Stimulated activated naive CD8-positive, alpha-beta T cell treated with anti-CD3 and anti-CD28 coated beads, Interleukin-15, amount 100 ng/mL, for 72 hours (primary cell): ENCODE data around the gene PCK2.

ENCODE experiments used
- ATAC-seq: fragments of 150-1000 bp; cut with Tn5 transposase; 2 replicates; pipeline ENCODE4 v1.10.0; 2021; ENCODE audit warnings: mild to moderate bottlenecking, moderate library complexity
- DNase-seq, 2 donors: peaks; one replicate each; pipeline ENCODE4 v3.0.0; 2021 to 2022
- H3K27ac Mint-ChIP-seq, 2 donors: one replicate each; pipeline ENCODE4 v1.8.0; 2022; ENCODE audit warnings: mild to moderate bottlenecking in 2 of 2, mixed read lengths in 2 of 2, moderate library complexity in 2 of 2
- H3K27me3 Mint-ChIP-seq: one replicate; pipeline ENCODE4 v1.8.0; 2022; ENCODE audit warnings: mixed read lengths
- H3K4me1 Mint-ChIP-seq: one replicate; pipeline ENCODE4 v1.8.0; 2022; ENCODE audit warnings: mild to moderate bottlenecking, mixed read lengths
- H3K4me3 Mint-ChIP-seq, 2 donors: one replicate each; pipeline ENCODE4 v1.8.0; 2022; ENCODE audit warnings: mild to moderate bottlenecking in 2 of 2, mixed read lengths in 2 of 2, moderate library complexity in 1 of 2
- H3K9me3 Mint-ChIP-seq, 2 donors: one replicate each; pipeline ENCODE4 v1.8.0; 2022; ENCODE audit warnings: mixed read lengths in 2 of 2

Gene PCK2

GRCh38 chr14:24080142-24080530 is 14.0 kb upstream of the PCK2 start:
- Mint-ChIP-seq H3K4me1 (peaks cover 37% of the 10 kb centered on the region), H3K4me3 (peak overlapping the region in 1 of 2 donors; percentile 76)

GRCh38 chr14:24080888-24081738 is 13.0 kb upstream of the PCK2 start:
- peak; percentile 71 to 76 for DNase-seq

More at GRCh38 chr14:24080142-24080530, 14.0 kb upstream of the PCK2 start:
- DNase-seq (no peak), ATAC-seq (no peak)
- Mint-ChIP-seq H3K9me3 (no peaks in the 10 kb centered on the region), H3K27me3 (no peaks in the 10 kb centered on the region), H3K27ac (no peak overlapping the region)

GRCh38 chr14:24081739-24082211 is 12.3 kb upstream of the PCK2 start:
- ATAC-seq (no peak), DNase-seq (no peak)
- Mint-ChIP-seq H3K27me3 (no peaks in the 10 kb centered on the region), H3K4me3 (peak overlapping the region; percentile 76 to 83), H3K27ac (peak overlapping the region; percentile 7 to 89), H3K4me1 (peaks cover 23% of the 10 kb centered on the region), H3K9me3 (no peaks in the 10 kb centered on the region)

More at GRCh38 chr14:24080888-24081738, 13.0 kb upstream of the PCK2 start:
- Mint-ChIP-seq H3K4me1 (peaks cover 27% of the 10 kb centered on the region), H3K9me3 (no peaks in the 10 kb centered on the region), H3K27me3 (no peaks in the 10 kb centered on the region), H3K27ac (peak overlapping the region; percentile 7 to 32), H3K4me3 (peak overlapping the region; percentile 76 to 83)
- peak; percentile 94 for ATAC-seq

GRCh38 chr14:24082411-24083080 is 11.6 kb upstream of the PCK2 start:
- H3K9me3 Mint-ChIP-seq: no peaks in the 10 kb centered on the region
- H3K27ac Mint-ChIP-seq: peak overlapping the region in 1 of 2 donors; percentile 61
- H3K4me3 Mint-ChIP-seq: peak overlapping the region; percentile 76 to 83
- no peak for DNase-seq
- no peaks in the 10 kb centered on the region for H3K27me3 Mint-ChIP-seq
- H3K4me1 Mint-ChIP-seq: peaks cover 23% of the 10 kb centered on the region
- no peak for ATAC-seq

GRCh38 chr14:24083462-24083861 is 10.6 kb upstream of the PCK2 start:
- peaks cover 23% of the 10 kb centered on the region for H3K4me1 Mint-ChIP-seq
- H3K9me3 Mint-ChIP-seq: no peaks in the 10 kb centered on the region
- no peak overlapping the region for H3K27ac Mint-ChIP-seq
- no peak for ATAC-seq
- DNase-seq: no peak
- no peaks in the 10 kb centered on the region for H3K27me3 Mint-ChIP-seq
- no peak overlapping the region for H3K4me3 Mint-ChIP-seq

- no peak overlapping the region for H3K27ac Mint-ChIP-seq
- no peak overlapping the region for H3K4me3 Mint-ChIP-seq
- no peak for ATAC-seq
- no peaks in the 10 kb centered on the region for H3K9me3 Mint-ChIP-seq
- H3K27me3 Mint-ChIP-seq: no peaks in the 10 kb centered on the region
- no peak for DNase-seq
- peaks cover 23% of the 10 kb centered on the region for H3K4me1 Mint-ChIP-seq
These were observed 9.7 kb upstream of the PCK2 start for GRCh38 chr14:24084440-24084839.

- H3K4me1 Mint-ChIP-seq: peaks cover 18% of the 10 kb centered on the region
- no peaks in the 10 kb centered on the region for H3K9me3 Mint-ChIP-seq
- no peak for DNase-seq
- no peaks in the 10 kb centered on the region for H3K27me3 Mint-ChIP-seq
- H3K4me3 Mint-ChIP-seq: no peak overlapping the region
- peak overlapping the region in 1 of 2 donors; percentile 35 for H3K27ac Mint-ChIP-seq
- no peak for ATAC-seq
These were observed 8.9 kb upstream of the PCK2 start for GRCh38 chr14:24085215-24085614.

- ATAC-seq (no peak), DNase-seq (no peak)
- Mint-ChIP-seq H3K27ac (no peak overlapping the region), H3K27me3 (no peaks in the 10 kb centered on the region), H3K4me1 (peaks cover 16% of the 10 kb centered on the region), H3K9me3 (no peaks in the 10 kb centered on the region), H3K4me3 (no peak overlapping the region)
These were observed 7.7 kb upstream of the PCK2 start for GRCh38 chr14:24086193-24086955.

GRCh38 chr14:24087004-24087403 is 7.1 kb upstream of the PCK2 start:
- ATAC-seq: no peak
- Mint-ChIP-seq H3K4me3 (no peak overlapping the region), H3K27me3 (no peaks in the 10 kb centered on the region), H3K9me3 (no peaks in the 10 kb centered on the region), H3K27ac (no peak overlapping the region), H3K4me1 (peaks cover 12% of the 10 kb centered on the region)
- DNase-seq: no peak

- ATAC-seq (no peak), DNase-seq (no peak)
- Mint-ChIP-seq H3K27me3 (no peaks in the 10 kb centered on the region), H3K27ac (peak overlapping the region in 1 of 2 donors; percentile 48), H3K4me1 (peaks cover 16% of the 10 kb centered on the region), H3K4me3 (no peak overlapping the region), H3K9me3 (no peaks in the 10 kb centered on the region)
These were observed 6.0 kb upstream of the PCK2 start for GRCh38 chr14:24088095-24088494.

GRCh38 chr14:24089890-24090289 is 4.2 kb upstream of the PCK2 start:
- H3K4me3 Mint-ChIP-seq: no peak overlapping the region
- H3K4me1 Mint-ChIP-seq: peaks cover 24% of the 10 kb centered on the region
- H3K9me3 Mint-ChIP-seq: no peaks in the 10 kb centered on the region
- DNase-seq (no peak), ATAC-seq (no peak)
- no peak overlapping the region for H3K27ac Mint-ChIP-seq
- no peaks in the 10 kb centered on the region for H3K27me3 Mint-ChIP-seq

GRCh38 chr14:24092110-24092504 is 2.0 kb upstream of the PCK2 start:
- no peaks in the 10 kb centered on the region for H3K9me3 Mint-ChIP-seq
- no peaks in the 10 kb centered on the region for H3K27me3 Mint-ChIP-seq
- no peak for DNase-seq
- H3K4me3 Mint-ChIP-seq: peak overlapping the region in 1 of 2 donors; percentile 36
- peaks cover 41% of the 10 kb centered on the region for H3K4me1 Mint-ChIP-seq
- no peak overlapping the region for H3K27ac Mint-ChIP-seq
- ATAC-seq: no peak

GRCh38 chr14:24092505-24093206 is 1.5 kb upstream of the PCK2 start:
- ATAC-seq: no peak
- H3K4me3 Mint-ChIP-seq: peak overlapping the region; percentile 94 to 99
- peak overlapping the region; percentile 99 to 100 for H3K27ac Mint-ChIP-seq
- H3K9me3 Mint-ChIP-seq: no peaks in the 10 kb centered on the region
- peaks cover 41% of the 10 kb centered on the region for H3K4me1 Mint-ChIP-seq
- no peaks in the 10 kb centered on the region for H3K27me3 Mint-ChIP-seq
- DNase-seq: no peak

GRCh38 chr14:24093207-24093900 is 757 bp upstream of the PCK2 start:
- H3K9me3 Mint-ChIP-seq: no peaks in the 10 kb centered on the region
- ATAC-seq (no peak), DNase-seq (no peak)
- H3K4me3 Mint-ChIP-seq: peak overlapping the region; percentile 94 to 99
- H3K27me3 Mint-ChIP-seq: no peaks in the 10 kb centered on the region
- peak overlapping the region; percentile 99 to 100 for H3K27ac Mint-ChIP-seq
- peaks cover 46% of the 10 kb centered on the region for H3K4me1 Mint-ChIP-seq
